ENCODE measurements around the gene GMCL2.

- no peak for TF ChIP-seq CTCF (IDR thresholded peaks at IDR 0.05; ENCODE audit: insufficient read depth, low read length, poor library complexity, severe bottlenecking)
- no peak for TF ChIP-seq EZH2phosphoT487 (conservative IDR thresholded peaks at IDR 0.05; ENCODE audit: low read length)
These were observed 2.3 kb upstream of the GMCL2 start for GRCh38 chr5:178189433-178189832.
